Lower leg skin (tissue), 3 donors: ENCODE measurements around the gene NFATC2.

Source experiments
- POLR2A ChIP-seq, 2 donors: fragments of 450-650 bp; IDR thresholded peaks; one replicate each; pipeline ENCODE4 v1.6.1; 2016 to 2017; ENCODE audit warnings: antibody characterized with exemption in 2 of 2, mild to moderate bottlenecking in 1 of 2, moderate library complexity in 1 of 2
- TF ChIP-seq, protein P1 (sequence below), 3 donors: fragments of 450-650 bp; IDR thresholded peaks; one replicate each; pipeline ENCODE4 v1.5.1; 2016; ENCODE audit warnings: antibody characterized with exemption in 3 of 3, mild to moderate bottlenecking in 3 of 3, moderate library complexity in 2 of 3

DNA sequence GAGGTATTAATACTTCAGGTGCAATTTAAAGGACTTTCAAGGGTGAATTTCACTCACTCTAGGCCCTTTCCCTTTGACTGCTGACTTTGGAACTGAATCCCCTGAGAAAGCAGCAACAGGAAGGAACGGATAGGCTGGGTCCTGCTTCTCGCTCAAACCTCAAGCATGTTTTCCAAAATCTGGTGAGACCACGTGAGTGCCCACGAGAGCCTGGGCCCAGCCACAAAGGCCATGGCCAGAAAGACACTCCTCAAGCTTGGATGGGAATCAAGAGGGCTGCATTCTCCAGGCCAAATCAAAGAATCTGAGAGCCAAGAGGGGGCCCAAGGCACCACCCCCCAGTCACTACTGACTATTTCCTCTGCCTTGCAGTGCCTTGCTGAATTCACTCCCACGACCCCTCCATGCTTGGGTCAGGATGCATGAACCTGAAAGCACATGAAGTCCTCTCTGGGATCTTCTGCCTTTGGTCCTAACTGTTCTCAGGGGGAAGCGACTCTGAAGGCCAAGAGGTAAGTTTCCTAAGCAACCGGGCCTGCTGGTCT, 146.1 kb downstream of the NFATC2 start:
- TF ChIP-seq POLR2A (IDR thresholded peaks at IDR 0.05) = no peak
- TF ChIP-seq, protein P1, sequence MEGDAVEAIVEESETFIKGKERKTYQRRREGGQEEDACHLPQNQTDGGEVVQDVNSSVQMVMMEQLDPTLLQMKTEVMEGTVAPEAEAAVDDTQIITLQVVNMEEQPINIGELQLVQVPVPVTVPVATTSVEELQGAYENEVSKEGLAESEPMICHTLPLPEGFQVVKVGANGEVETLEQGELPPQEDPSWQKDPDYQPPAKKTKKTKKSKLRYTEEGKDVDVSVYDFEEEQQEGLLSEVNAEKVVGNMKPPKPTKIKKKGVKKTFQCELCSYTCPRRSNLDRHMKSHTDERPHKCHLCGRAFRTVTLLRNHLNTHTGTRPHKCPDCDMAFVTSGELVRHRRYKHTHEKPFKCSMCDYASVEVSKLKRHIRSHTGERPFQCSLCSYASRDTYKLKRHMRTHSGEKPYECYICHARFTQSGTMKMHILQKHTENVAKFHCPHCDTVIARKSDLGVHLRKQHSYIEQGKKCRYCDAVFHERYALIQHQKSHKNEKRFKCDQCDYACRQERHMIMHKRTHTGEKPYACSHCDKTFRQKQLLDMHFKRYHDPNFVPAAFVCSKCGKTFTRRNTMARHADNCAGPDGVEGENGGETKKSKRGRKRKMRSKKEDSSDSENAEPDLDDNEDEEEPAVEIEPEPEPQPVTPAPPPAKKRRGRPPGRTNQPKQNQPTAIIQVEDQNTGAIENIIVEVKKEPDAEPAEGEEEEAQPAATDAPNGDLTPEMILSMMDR (IDR thresholded peaks at IDR 0.05) = no peak
